GM23338 (cell line): ENCODE results near the gene NDST1. TPM values are rescaled to one million over a fixed set of nuclear protein-coding genes. Genes with fewer than 3 reads are reported as not detected.

Source experiments
- ATAC-seq: fragments of 200-7000 bp; cut with Tn5 transposase; 3 replicates; pipeline ENCODE4 v1.9.1; 2020
- DNase-seq: peaks from one replicate; pipeline ENCODE4 v3.0.0-alpha.2; 2015; ENCODE audit warnings: low spot score
- H2AFZ ChIP-seq: fragments of 200-600 bp; sonication (generic); 2 replicates; pipeline ENCODE4 v1.8.0; 2016; ENCODE audit warnings: antibody characterized with exemption, mild to moderate bottlenecking, moderate library complexity
- H3F3A ChIP-seq: fragments of 200-600 bp; sonication (generic); replicated peaks from 2 replicates; pipeline ENCODE4 v1.8.0; 2017; ENCODE audit warnings: antibody characterized with exemption, mixed run types, low read depth
- H3K27ac ChIP-seq: fragments of 200-600 bp; sonication (generic); 2 replicates; pipeline ENCODE4 v1.6.1; 2016; ENCODE audit warnings: low read depth
- H3K27me3 ChIP-seq: fragments of 200-600 bp; sonication (generic); 2 replicates; pipeline ENCODE4 v1.8.0; 2016; ENCODE audit warnings: mild to moderate bottlenecking, mixed run types, moderate library complexity; ENCODE audit not compliant: insufficient read depth
- H3K36me3 ChIP-seq: fragments of 200-600 bp; sonication (generic); 2 replicates; pipeline ENCODE4 v1.8.0; 2016; ENCODE audit warnings: mild to moderate bottlenecking; ENCODE audit not compliant: insufficient read depth
- H3K4me1 ChIP-seq: fragments of 200-600 bp; sonication (generic); 2 replicates; pipeline ENCODE4 v1.8.0; 2016; ENCODE audit warnings: mild to moderate bottlenecking, moderate library complexity; ENCODE audit not compliant: insufficient read depth
- H3K4me2 ChIP-seq: fragments of 200-600 bp; sonication (generic); 2 replicates; pipeline ENCODE4 v1.7.1; 2017; ENCODE audit warnings: mixed run types
- H3K4me3 ChIP-seq: fragments of 200-600 bp; sonication (generic); 2 replicates; pipeline ENCODE4 v1.6.1; 2016; ENCODE audit warnings: mixed run types
- H3K79me2 ChIP-seq: fragments of 200-600 bp; sonication (generic); replicated peaks from 2 replicates; pipeline ENCODE4 v1.8.0; 2017; ENCODE audit warnings: mild to moderate bottlenecking; ENCODE audit not compliant: insufficient read depth
- H3K9me2 ChIP-seq: fragments of 200-600 bp; sonication (generic); 2 replicates; pipeline ENCODE4 v1.8.0; 2017; ENCODE audit not compliant: insufficient read depth
- H4K20me1 ChIP-seq: fragments of 200-600 bp; sonication (generic); replicated peaks from 2 replicates; pipeline ENCODE4 v1.8.0; 2017; ENCODE audit warnings: mild to moderate bottlenecking; ENCODE audit not compliant: insufficient read depth
- H3K27ac Mint-ChIP-seq: 2 replicates; pipeline ENCODE4 v1.8.0; 2020; ENCODE audit warnings: inconsistent platforms, mild to moderate bottlenecking, moderate library complexity, mixed read lengths
- H3K27me3 Mint-ChIP-seq: 3 replicates; pipeline ENCODE4 v1.8.0; 2022; ENCODE audit warnings: low read depth, mild to moderate bottlenecking, moderate library complexity, mixed read lengths, inconsistent platforms; ENCODE audit not compliant: insufficient read depth, poor library complexity
- H3K36me3 Mint-ChIP-seq: 3 replicates; pipeline ENCODE4 v1.8.0; 2021; ENCODE audit warnings: low read depth, mild to moderate bottlenecking, inconsistent platforms, moderate library complexity, mixed read lengths
- H3K4me1 Mint-ChIP-seq: 3 replicates; pipeline ENCODE4 v1.8.0; 2020; ENCODE audit warnings: mild to moderate bottlenecking, inconsistent platforms, mixed read lengths
- H3K4me3 Mint-ChIP-seq: 3 replicates; pipeline ENCODE4 v1.8.0; 2021; ENCODE audit warnings: moderate library complexity, mild to moderate bottlenecking, inconsistent platforms, mixed read lengths
- H3K9me3 Mint-ChIP-seq: 3 replicates; pipeline ENCODE4 v1.8.0; 2020; ENCODE audit warnings: moderate library complexity, mild to moderate bottlenecking, inconsistent platforms, mixed read lengths
- CREB1 ChIP-seq: fragments of 250-450 bp; sonication (Bioruptor Pico); IDR thresholded peaks from 2 replicates; pipeline ENCODE4 v1.5.0; 2020; ENCODE audit warnings: low read depth, mild to moderate bottlenecking, moderate library complexity
- CTCF ChIP-seq, 2 experiments: fragments of 200-600 bp in 1 of 2; sonication (generic) in 1 of 2; conservative IDR thresholded peaks; 2 replicates each; pipeline versions ENCODE4 v1.5.1 to v1.6.1; 2016 to 2017; ENCODE audit warnings: antibody characterized with exemption in 2 of 2, low read depth in 2 of 2, mild to moderate bottlenecking in 2 of 2, moderate library complexity in 1 of 2
- ETS1 ChIP-seq: IDR thresholded peaks from 2 replicates; pipeline ENCODE4 v1.6.1; 2016; ENCODE audit warnings: antibody characterized with exemption
- EZH2 ChIP-seq: fragments of 200-600 bp; sonication (generic); IDR thresholded peaks from one replicate; pipeline ENCODE4 v1.8.0; 2017; ENCODE audit warnings: antibody characterized with exemption, mild to moderate bottlenecking, low read depth; ENCODE audit not compliant: unreplicated experiment
- EZH2phosphoT487 ChIP-seq: fragments of 200-600 bp; sonication (generic); IDR thresholded peaks from one replicate; pipeline ENCODE4 v1.8.1; 2018; ENCODE audit warnings: antibody characterized with exemption; ENCODE audit not compliant: unreplicated experiment
- JUNB ChIP-seq: IDR thresholded peaks from one replicate; pipeline ENCODE4 v1.6.1; 2016; ENCODE audit warnings: antibody characterized with exemption; ENCODE audit not compliant: unreplicated experiment
- NANOG ChIP-seq: IDR thresholded peaks from 2 replicates; pipeline ENCODE4 v1.6.1; 2016; ENCODE audit warnings: antibody characterized with exemption, borderline replicate concordance
- POLR2AphosphoS5 ChIP-seq: IDR thresholded peaks from 2 replicates; pipeline ENCODE4 v1.6.1; 2016; ENCODE audit warnings: antibody characterized with exemption, low read depth
- REST ChIP-seq: IDR thresholded peaks from one replicate; pipeline ENCODE4 v1.6.1; 2018; ENCODE audit warnings: antibody characterized with exemption; ENCODE audit not compliant: unreplicated experiment
- STAT1 ChIP-seq: IDR thresholded peaks from one replicate; pipeline ENCODE4 v1.6.1; 2016; ENCODE audit warnings: antibody characterized with exemption; ENCODE audit not compliant: unreplicated experiment
- ZNF114 ChIP-seq: fragments of 250-450 bp; sonication (Bioruptor Pico); IDR thresholded peaks from 2 replicates; pipeline ENCODE4 v1.5.0; 2020; ENCODE audit warnings: mild to moderate bottlenecking, moderate library complexity
- ZNF331 ChIP-seq: fragments of 250-450 bp; sonication (Bioruptor Pico); IDR thresholded peaks from 2 replicates; pipeline ENCODE4 v1.5.0; 2020; ENCODE audit warnings: low read depth, mild to moderate bottlenecking, moderate library complexity
- ZNF462 ChIP-seq: fragments of 250-450 bp; sonication (Bioruptor Pico); IDR thresholded peaks from 2 replicates; pipeline ENCODE4 v1.5.0; 2020; ENCODE audit warnings: mild to moderate bottlenecking, moderate library complexity
- polyA plus RNA-seq: library from polyadenylated mRNA; unstranded; fragments of >200 nt; fragmentation: Nextera tagmentation; extraction: Ambion mirVana; gene quantifications from 2 replicates; pipeline ENCODE4 v1.2.1, GENCODE V29; 2016
- total RNA-seq: library from RNA; depleted of rRNA; stranded (reverse); fragments of >200 nt; shearing (Covaris generic); gene quantifications from 2 replicates; pipeline ENCODE4 v1.2.3, GENCODE V29; 2014

The NDST1 gene
- total and polyA plus RNA-seq, 2 experiments from 2014 or later, result 7.3 to 85.0 TPM

- Mint-ChIP-seq H3K27ac (no peak overlapping the region), H3K4me3 (no peak overlapping the region), H3K4me1 (peaks cover 7% of the 10 kb centered on the region), H3K9me3 (no peaks in the 10 kb centered on the region), H3K36me3 (no peaks in the 10 kb centered on the region), H3K27me3 (peaks cover 4% of the 10 kb centered on the region)
- DNase-seq (no peak), ATAC-seq (no peak)
- Histone ChIP-seq H3K27ac (no peak overlapping the region), H3F3A (no peaks in the 10 kb centered on the region), H3K27me3 (no peaks in the 10 kb centered on the region), H3K4me1 (no peaks in the 10 kb centered on the region), H3K4me2 (no peak overlapping the region), H3K79me2 (no peaks in the 10 kb centered on the region), H3K36me3 (no peaks in the 10 kb centered on the region), H2AFZ (no peak overlapping the region), H4K20me1 (no peaks in the 10 kb centered on the region), H3K9me2 (no peaks in the 10 kb centered on the region), H3K4me3 (no peak overlapping the region)
- no peak for TF ChIP-seq STAT1
- no peak for TF ChIP-seq ETS1
- TF ChIP-seq POLR2AphosphoS5, result no peak
- no peak for TF ChIP-seq REST
- TF ChIP-seq NANOG, result no peak
- no peak for TF ChIP-seq EZH2
- no peak for TF ChIP-seq CREB1 (CRISPR knock-in tag)
- no peak for TF ChIP-seq EZH2phosphoT487
- no peak for TF ChIP-seq ZNF114 (CRISPR knock-in tag)
- no peak for TF ChIP-seq CTCF (conservative IDR thresholded peaks at IDR 0.05; ENCODE audit: low read depth in 2 of 2)
- no peak for TF ChIP-seq ZNF331
- no peak for TF ChIP-seq ZNF462
- no peak for TF ChIP-seq JUNB
Measured at GRCh38 chr5:150607105-150607504, 99.2 kb downstream of the NDST1 start.
